ENCODE data around the gene RETREG1.
A peak's percentile ranks its signal among the peaks of the same experiment; 100 is the strongest.

RETREG1 gene

GRCh38 chr5:16561660-16562059, 55.1 kb downstream of the RETREG1 start:
- ChIA-PET CTCF (interaction anchor here (1.1 to 3.0 kb wide), 4 partner anchors 10 to 401 kb away, joined by 3 to 17 read pairs (median 8); no protein-coding TSS in a partner anchor), POLR2A (no interaction called here)
- peak; percentile 24 for DNase-seq (ENCODE audit: extremely low spot score)
- no peak for TF ChIP-seq CTCF (IDR thresholded peaks at IDR 0.05; ENCODE audit: control extremely low read depth, extremely low read depth, low read depth, missing control alignments)

- ChIA-PET POLR2A (no interaction called here), CTCF (interaction anchor here (1.0 to 3.2 kb wide), 4 partner anchors 10 to 102 kb away, joined by 3 to 22 read pairs (median 3); no protein-coding TSS in a partner anchor)
- no peak for DNase-seq (ENCODE audit: extremely low spot score)
- TF ChIP-seq CTCF (IDR thresholded peaks at IDR 0.05; ENCODE audit: control extremely low read depth, extremely low read depth, low read depth, missing control alignments) = no peak
Observed at GRCh38 chr5:16559702-16560101, 57.1 kb downstream of the RETREG1 start.

GRCh38 chr5:16558984-16559629, 57.7 kb downstream of the RETREG1 start:
- POLR2A ChIA-PET = no interaction called here
- CTCF ChIA-PET = interaction anchor here (1.7 to 3.2 kb wide), 2 partner anchors 10 to 21 kb away, joined by 3 to 22 read pairs; no protein-coding TSS in a partner anchor

GRCh38 chr5:16557477-16557876, 59.3 kb downstream of the RETREG1 start:
- no peak for TF ChIP-seq CTCF (IDR thresholded peaks at IDR 0.05; ENCODE audit: control extremely low read depth, extremely low read depth, low read depth, missing control alignments)
- POLR2A ChIA-PET = no interaction called here
- CTCF ChIA-PET = interaction anchor here (3.2 kb wide), 1 partner anchor 8 kb away, joined by 22 read pairs; no protein-coding TSS in a partner anchor
- DNase-seq (ENCODE audit: extremely low spot score) = no peak

More at GRCh38 chr5:16558984-16559629, 57.7 kb downstream of the RETREG1 start:
- no peak for DNase-seq (ENCODE audit: extremely low spot score)
- no peak for TF ChIP-seq CTCF (IDR thresholded peaks at IDR 0.05; ENCODE audit: control extremely low read depth, extremely low read depth, low read depth, missing control alignments)

GRCh38 chr5:16554110-16554509, 62.7 kb downstream of the RETREG1 start:
- TF ChIP-seq CTCF (IDR thresholded peaks at IDR 0.05; ENCODE audit: control extremely low read depth, extremely low read depth, low read depth, missing control alignments) = no peak
- ChIA-PET CTCF (no interaction called here), POLR2A (no interaction called here)
- no peak for DNase-seq (ENCODE audit: extremely low spot score)

- ChIA-PET CTCF (interaction anchor here (0.7 to 7.0 kb wide), 18 partner anchors 9 to 401 kb away, joined by 3 to 56 read pairs (median 5); no protein-coding TSS in a partner anchor), POLR2A (no interaction called here)
- TF ChIP-seq CTCF (IDR thresholded peaks at IDR 0.05; ENCODE audit: control extremely low read depth, extremely low read depth, low read depth, missing control alignments) = peak; percentile 74
- DNase-seq (ENCODE audit: extremely low spot score) = peak; percentile 44
Observed at GRCh38 chr5:16552666-16553343, 64.0 kb downstream of the RETREG1 start.
